ENCODE results near the gene ZMYND11.

DNA sequence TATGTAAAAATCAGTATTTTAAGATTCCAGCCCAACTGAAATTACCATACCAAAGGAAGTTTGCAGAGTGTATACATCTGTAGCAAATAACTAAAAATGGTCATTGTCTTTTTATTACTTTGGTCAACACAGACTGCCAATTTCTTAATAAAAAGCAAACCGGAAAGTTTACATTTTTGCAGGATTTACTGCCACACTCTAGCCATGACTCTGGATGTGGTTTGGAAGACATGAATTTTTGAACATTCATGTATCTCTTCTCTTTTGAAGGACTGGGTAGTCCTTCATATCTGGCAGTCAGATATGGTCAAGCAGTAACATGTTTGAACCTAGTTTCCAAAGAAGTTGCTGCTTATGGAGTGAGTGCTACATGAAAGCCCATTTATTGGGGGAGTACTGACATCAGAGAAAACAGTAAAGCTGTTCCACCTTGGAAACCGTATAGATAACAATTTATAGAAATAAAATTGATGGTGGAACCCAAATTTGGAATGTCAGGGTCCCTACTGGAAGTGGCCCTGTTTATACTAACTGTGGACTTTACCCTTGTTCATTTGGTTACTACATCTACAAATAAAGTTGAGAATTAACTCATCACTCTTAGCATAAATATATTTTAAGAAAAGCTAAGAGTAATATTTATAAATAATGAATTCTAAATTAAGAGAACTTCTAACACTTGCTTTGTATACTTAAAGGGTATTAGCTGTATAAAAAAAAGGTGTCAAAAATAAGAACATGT lies 84.6 kb downstream of the ZMYND11 start:
- TF ChIP-seq, protein P1, sequence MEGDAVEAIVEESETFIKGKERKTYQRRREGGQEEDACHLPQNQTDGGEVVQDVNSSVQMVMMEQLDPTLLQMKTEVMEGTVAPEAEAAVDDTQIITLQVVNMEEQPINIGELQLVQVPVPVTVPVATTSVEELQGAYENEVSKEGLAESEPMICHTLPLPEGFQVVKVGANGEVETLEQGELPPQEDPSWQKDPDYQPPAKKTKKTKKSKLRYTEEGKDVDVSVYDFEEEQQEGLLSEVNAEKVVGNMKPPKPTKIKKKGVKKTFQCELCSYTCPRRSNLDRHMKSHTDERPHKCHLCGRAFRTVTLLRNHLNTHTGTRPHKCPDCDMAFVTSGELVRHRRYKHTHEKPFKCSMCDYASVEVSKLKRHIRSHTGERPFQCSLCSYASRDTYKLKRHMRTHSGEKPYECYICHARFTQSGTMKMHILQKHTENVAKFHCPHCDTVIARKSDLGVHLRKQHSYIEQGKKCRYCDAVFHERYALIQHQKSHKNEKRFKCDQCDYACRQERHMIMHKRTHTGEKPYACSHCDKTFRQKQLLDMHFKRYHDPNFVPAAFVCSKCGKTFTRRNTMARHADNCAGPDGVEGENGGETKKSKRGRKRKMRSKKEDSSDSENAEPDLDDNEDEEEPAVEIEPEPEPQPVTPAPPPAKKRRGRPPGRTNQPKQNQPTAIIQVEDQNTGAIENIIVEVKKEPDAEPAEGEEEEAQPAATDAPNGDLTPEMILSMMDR (IDR thresholded peaks at IDR 0.05): no peak
- no peak for TF ChIP-seq POLR2AphosphoS5 (IDR thresholded peaks at IDR 0.05)

All from sigmoid colon (tissue), 4 donors.